PC-9 (cell line): ENCODE measurements around the gene PGA5.

Experiments
- CTCF ChIP-seq: fragments of 200-600 bp; sonication (generic); conservative IDR thresholded peaks from 2 replicates; pipeline ENCODE4 v1.6.1; 2017; ENCODE audit warnings: mixed run types, antibody characterized with exemption, mild to moderate bottlenecking, moderate library complexity
- EZH2 ChIP-seq: fragments of 200-600 bp; sonication (generic); IDR thresholded peaks from 2 replicates; pipeline ENCODE4 v1.8.0; 2017; ENCODE audit warnings: antibody characterized with exemption, low read depth

GRCh38 chr11:61198948-61199523 is 41.9 kb upstream of the PGA5 start:
- TF ChIP-seq CTCF (no peak), EZH2 (no peak)
